WTC11 (cell line): ENCODE data around the gene OSBPL9. TPM values are rescaled to one million over a fixed set of nuclear protein-coding genes. Genes with fewer than 3 reads are reported as not detected.

Experiments
- ATAC-seq: fragments of 200-7000 bp; cut with Tn5 transposase; 2 replicates; pipeline ENCODE4 v1.10.0; 2021; ENCODE audit warnings: mild to moderate bottlenecking, moderate library complexity
- CTCF ChIA-PET: fragments of 300-600 bp; sonication (Branson Sonifier 250); formaldehyde crosslinking; loops from one replicate; lab custom pipeline; 2021; ENCODE audit warnings: antibody characterized with exemption; lab: Charles Lee
- POLR2A ChIA-PET: fragments of 350-600 bp; sonication (Branson Sonifier 250); formaldehyde crosslinking; loops from one replicate; lab custom pipeline; 2021; ENCODE audit warnings: antibody characterized with exemption; lab: Charles Lee
- DNase-seq: peaks from one replicate; pipeline ENCODE4 v3.0.0; 2021; ENCODE audit warnings: low spot score
- H3K27ac Mint-ChIP-seq: 2 replicates; pipeline ENCODE4 v1.8.0; 2021; ENCODE audit warnings: mixed read lengths
- H3K27me3 Mint-ChIP-seq: 2 replicates; pipeline ENCODE4 v1.8.0; 2021; ENCODE audit warnings: low read depth, mild to moderate bottlenecking, moderate library complexity, mixed read lengths
- H3K36me3 Mint-ChIP-seq: 2 replicates; pipeline ENCODE4 v1.8.0; 2021; ENCODE audit warnings: mixed read lengths
- H3K4me1 Mint-ChIP-seq: 2 replicates; pipeline ENCODE4 v1.8.0; 2022; ENCODE audit warnings: mixed read lengths
- H3K4me3 Mint-ChIP-seq: 2 replicates; pipeline ENCODE4 v1.8.0; 2021; ENCODE audit warnings: mild to moderate bottlenecking, moderate library complexity, mixed read lengths
- H3K9me3 Mint-ChIP-seq: 2 replicates; pipeline ENCODE4 v1.8.0; 2021; ENCODE audit warnings: mixed read lengths
- AFF4 ChIP-seq: sonication (generic); formaldehyde crosslinking; IDR thresholded peaks from 2 replicates; pipeline ENCODE4 v1.8.1; 2023; ENCODE audit warnings: mild to moderate bottlenecking, missing genetic modification reagents, borderline replicate concordance
- CTCF ChIP-seq: fragments of 200-600 bp; IDR thresholded peaks from 2 replicates; pipeline ENCODE4 v1.8.0; 2022; ENCODE audit warnings: antibody characterized with exemption
- EMX1 ChIP-seq: fragments of 250-450 bp; sonication (Bioruptor Pico); IDR thresholded peaks from 2 replicates; pipeline ENCODE4 v1.8.0; 2021; ENCODE audit warnings: mild to moderate bottlenecking
- ERG ChIP-seq: fragments of 250-450 bp; sonication (Bioruptor Pico); IDR thresholded peaks from 2 replicates; pipeline ENCODE4 v1.8.0; 2021; ENCODE audit warnings: mild to moderate bottlenecking
- GTF2I ChIP-seq: fragments of 250-450 bp; sonication (Bioruptor Pico); conservative IDR thresholded peaks from 2 replicates; pipeline ENCODE4 v1.4.0; 2021; ENCODE audit warnings: mild to moderate bottlenecking
- MAX ChIP-seq: sonication (generic); formaldehyde crosslinking; IDR thresholded peaks from 2 replicates; pipeline ENCODE4 v1.8.0; 2022; ENCODE audit warnings: mild to moderate bottlenecking, missing genetic modification reagents
- MYBL2 ChIP-seq: sonication (generic); formaldehyde crosslinking; IDR thresholded peaks from 2 replicates; pipeline ENCODE4 v1.8.1; 2023; ENCODE audit warnings: mild to moderate bottlenecking, moderate library complexity, missing genetic modification reagents
- NR1H2 ChIP-seq: sonication (generic); formaldehyde crosslinking; IDR thresholded peaks from 2 replicates; pipeline ENCODE4 v1.9.0; 2021; ENCODE audit warnings: mild to moderate bottlenecking, moderate library complexity, missing genetic modification reagents
- SOX15 ChIP-seq: fragments of 250-450 bp; sonication (Bioruptor Pico); IDR thresholded peaks from 2 replicates; pipeline ENCODE4 v1.9.0; 2021; ENCODE audit warnings: mild to moderate bottlenecking
- TEAD4 ChIP-seq: sonication (generic); formaldehyde crosslinking; IDR thresholded peaks from 2 replicates; pipeline ENCODE4 v1.8.0; 2022; ENCODE audit warnings: mild to moderate bottlenecking, missing genetic modification reagents
- ZBTB43 ChIP-seq: sonication (generic); formaldehyde crosslinking; IDR thresholded peaks from 2 replicates; pipeline ENCODE4 v1.8.1; 2023; ENCODE audit warnings: mild to moderate bottlenecking, missing genetic modification reagents
- ZNF425 ChIP-seq: fragments of 250-450 bp; sonication (Bioruptor Pico); conservative IDR thresholded peaks from 2 replicates; pipeline ENCODE4 v1.9.0; 2021; ENCODE audit warnings: mild to moderate bottlenecking
- ZNF512 ChIP-seq: sonication (generic); formaldehyde crosslinking; IDR thresholded peaks from 2 replicates; pipeline ENCODE4 v1.8.1; 2022; ENCODE audit warnings: missing genetic modification reagents, borderline replicate concordance
- total RNA-seq: library from RNA; stranded (reverse); gene quantifications from 3 replicates; pipeline ENCODE4 v1.2.3, GENCODE V29; 2021

Gene OSBPL9
- total RNA-seq, 1 experiment from 2014 or later, result 55.6 TPM

GRCh38 chr1:51584021-51584420 is 32.9 kb upstream of the OSBPL9 start (continued):
- TF ChIP-seq EMX1 (CRISPR knock-in tag) (no peak), NR1H2 (CRISPR knock-in tag) (no peak), AFF4 (CRISPR knock-in tag) (no peak)

GRCh38 chr1:51592711-51593110 is 24.2 kb upstream of the OSBPL9 start:
- no peak overlapping the region for H3K4me3 Mint-ChIP-seq
- CTCF ChIA-PET, result no interaction called here
- ATAC-seq (no peak), DNase-seq (no peak)
- H3K27ac Mint-ChIP-seq, result no peak overlapping the region
- H3K4me1 Mint-ChIP-seq, result peaks cover 3% of the 10 kb centered on the region; the same call in 1 of the 2 replicates
- H3K27me3 Mint-ChIP-seq, result no peaks in the 10 kb centered on the region; the same call in 1 of the 2 replicates
- no peaks in the 10 kb centered on the region for H3K9me3 Mint-ChIP-seq
- TF ChIP-seq ZNF512 (CRISPR knock-in tag) (no peak), TEAD4 (CRISPR knock-in tag) (no peak), GTF2I (no peak), ERG (CRISPR knock-in tag) (no peak), SOX15 (CRISPR knock-in tag) (no peak), ZNF425 (no peak), ZBTB43 (CRISPR knock-in tag) (no peak), MYBL2 (no peak), CTCF (no peak), MAX (CRISPR knock-in tag) (no peak)
- H3K36me3 Mint-ChIP-seq, result no peaks in the 10 kb centered on the region
- POLR2A ChIA-PET, result no interaction called here
